GM23248 (cell line): ENCODE measurements around the gene ARSG. TPM values are rescaled to one million over a fixed set of nuclear protein-coding genes. Genes with fewer than 3 reads are reported as not detected.

Experiments used
- DNase-seq: peaks from one replicate; pipeline ENCODE4 v3.0.0-alpha.2; 2015
- H2AFZ ChIP-seq: fragments of 200-600 bp; sonication (generic); 2 replicates; pipeline ENCODE4 v1.6.1; 2016; ENCODE audit warnings: antibody characterized with exemption
- H3F3A ChIP-seq: fragments of 200-600 bp; sonication (generic); 2 replicates; pipeline ENCODE4 v1.6.1; 2016; ENCODE audit warnings: mild to moderate bottlenecking, antibody characterized with exemption, mixed run types; ENCODE audit not compliant: insufficient read depth
- H3K27ac ChIP-seq: fragments of 200-600 bp; sonication (generic); 2 replicates; pipeline ENCODE4 v1.5.1; 2016; ENCODE audit warnings: mild to moderate bottlenecking
- H3K27me3 ChIP-seq: fragments of 200-600 bp; sonication (generic); replicated peaks from 2 replicates; pipeline ENCODE4 v1.6.1; 2016; ENCODE audit warnings: mild to moderate bottlenecking; ENCODE audit not compliant: insufficient read depth
- H3K36me3 ChIP-seq: fragments of 200-600 bp; sonication (generic); 2 replicates; pipeline ENCODE4 v1.6.1; 2016; ENCODE audit warnings: low read depth, mild to moderate bottlenecking
- H3K4me1 ChIP-seq: fragments of 200-600 bp; sonication (generic); 2 replicates; pipeline ENCODE4 v1.6.1; 2016; ENCODE audit warnings: mild to moderate bottlenecking; ENCODE audit not compliant: insufficient read depth
- H3K4me2 ChIP-seq: fragments of 200-600 bp; sonication (generic); one replicate; pipeline ENCODE4 v1.6.1; 2016; ENCODE audit warnings: mild to moderate bottlenecking; ENCODE audit not compliant: unreplicated experiment
- H3K4me3 ChIP-seq: fragments of 200-600 bp; sonication (generic); 2 replicates; pipeline ENCODE4 v1.5.1; 2016; ENCODE audit warnings: mild to moderate bottlenecking
- H3K79me2 ChIP-seq: fragments of 200-600 bp; sonication (generic); 2 replicates; pipeline ENCODE4 v1.6.1; 2016; ENCODE audit warnings: mild to moderate bottlenecking; ENCODE audit not compliant: insufficient read depth
- H3K9ac ChIP-seq: fragments of 200-600 bp; sonication (generic); 2 replicates; pipeline ENCODE4 v1.6.1; 2016; ENCODE audit warnings: mild to moderate bottlenecking
- H3K9me2 ChIP-seq: fragments of 200-600 bp; sonication (generic); 2 replicates; pipeline ENCODE4 v1.6.1; 2016; ENCODE audit warnings: mixed run types, mild to moderate bottlenecking, moderate library complexity; ENCODE audit not compliant: insufficient read depth
- H3K9me3 ChIP-seq: fragments of 200-600 bp; sonication (generic); one replicate; pipeline ENCODE4 v1.6.1; 2017; ENCODE audit warnings: low read depth
- H4K20me1 ChIP-seq: fragments of 200-600 bp; sonication (generic); 2 replicates; pipeline ENCODE4 v1.6.0; 2016; ENCODE audit not compliant: insufficient read depth
- EZH2 ChIP-seq: fragments of 200-600 bp; sonication (generic); IDR thresholded peaks from 2 replicates; pipeline ENCODE4 v1.6.1; 2018; ENCODE audit warnings: antibody characterized with exemption, mild to moderate bottlenecking; ENCODE audit not compliant: insufficient read depth, poor library complexity, severe bottlenecking
- EZH2phosphoT487 ChIP-seq: fragments of 200-600 bp; sonication (generic); IDR thresholded peaks from 2 replicates; pipeline ENCODE4 v1.6.1; 2018; ENCODE audit warnings: antibody characterized with exemption, moderate library complexity, mild to moderate bottlenecking, low read depth; ENCODE audit not compliant: insufficient read depth
- WGBS, 2 experiments: methylation state at CpG; one replicate each; pipeline ENCODE4 v1.1.6; 2015 to 2017; ENCODE audit warnings: low lambda C conversion rate in 2 of 2, low coverage in 1 of 2; ENCODE audit errors: missing lambda C conversion rate in 2 of 2; 5-methylcytosine and 5-hydroxymethylcytosine counted together
- in situ Hi-C: fragments of 300-500 bp; cut with MboI; formaldehyde crosslinking; loops from 2 replicates; pipeline ENCODE4 v1.15.0; 2020
- polyA plus RNA-seq: library from polyadenylated mRNA; unstranded; fragments of >200 nt; fragmentation: Nextera tagmentation; extraction: Ambion mirVana; gene quantifications from 2 replicates; pipeline ENCODE4 v1.2.1, GENCODE V29; 2016
- total RNA-seq: library from RNA; depleted of rRNA; stranded (reverse); fragments of >200 nt; shearing (Covaris generic); gene quantifications from 2 replicates; pipeline ENCODE4 v1.2.3, GENCODE V29; 2014

The ARSG gene
- total and polyA plus RNA-seq, 2 experiments from 2014 or later: 2.8 to 5.6 TPM

DNA sequence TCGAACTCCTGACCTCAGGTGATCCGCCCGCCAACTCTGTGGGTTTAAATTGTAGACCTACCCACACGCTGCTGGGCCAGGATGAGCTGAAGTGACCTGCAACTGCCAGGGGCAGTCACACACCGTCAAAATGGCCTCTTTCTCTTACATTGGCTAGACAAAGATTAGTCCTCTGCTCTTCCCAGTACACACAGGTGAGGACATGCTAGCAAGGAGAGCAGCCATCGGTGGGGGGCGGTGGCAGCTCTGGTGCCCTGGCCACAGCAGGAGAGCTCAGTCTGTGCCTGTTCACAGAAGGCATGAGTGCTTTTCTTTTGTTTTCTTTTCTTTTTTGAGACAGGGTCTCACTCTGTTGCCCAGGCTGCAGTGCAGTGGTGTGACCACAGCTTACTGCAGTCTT is 136.3 kb downstream of the ARSG start:
- no peaks in the 10 kb centered on the region for H3K79me2 ChIP-seq
- TF ChIP-seq EZH2phosphoT487 (no peak), EZH2 (no peak)
- H3K9ac ChIP-seq: no peak overlapping the region
- H3F3A ChIP-seq: no peaks in the 10 kb centered on the region
- no peak overlapping the region for H3K4me2 ChIP-seq
- H3K9me2 ChIP-seq: no peaks in the 10 kb centered on the region
- H3K27me3 ChIP-seq: no peaks in the 10 kb centered on the region
- no peaks in the 10 kb centered on the region for H3K4me1 ChIP-seq
- H3K36me3 ChIP-seq: peaks cover 56% of the 10 kb centered on the region; the same call in 1 of the 2 replicates
- no peaks in the 10 kb centered on the region for H4K20me1 ChIP-seq
- H3K4me3 ChIP-seq: no peak overlapping the region
- H3K27ac ChIP-seq: no peak overlapping the region
- H2AFZ ChIP-seq: no peak overlapping the region
- no peak for DNase-seq
- no peaks in the 10 kb centered on the region for H3K9me3 ChIP-seq
- WGBS, 2 experiments: 86 to 93% methylated on average over 7 of the region's 7 CpGs
- in situ Hi-C loops: loop anchor here (10.0 kb wide), 1 partner anchor 163 kb away; no protein-coding TSS in a partner anchor

- no peak overlapping the region for H3K4me3 ChIP-seq
- no peaks in the 10 kb centered on the region for H3K4me1 ChIP-seq
- H3K36me3 ChIP-seq: peaks cover 62% of the 10 kb centered on the region; the same call in 1 of the 2 replicates
- no peaks in the 10 kb centered on the region for H3K79me2 ChIP-seq
- TF ChIP-seq EZH2 (no peak), EZH2phosphoT487 (no peak)
- DNase-seq: no peak
- H3K9ac ChIP-seq: no peak overlapping the region
- H3K27ac ChIP-seq: no peak overlapping the region
- 86 to 88% methylated on average over 14 of the region's 14 CpGs for WGBS, 2 experiments
- no peak overlapping the region for H3K4me2 ChIP-seq
- no peaks in the 10 kb centered on the region for H3K27me3 ChIP-seq
- in situ Hi-C loops: loop anchor here (10.0 kb wide), 1 partner anchor 164 kb away; no protein-coding TSS in a partner anchor
- H3F3A ChIP-seq: 0 out of 2 replicates have a peak, but pooled peaks cover 5% of the 10 kb centered on the region
- no peaks in the 10 kb centered on the region for H4K20me1 ChIP-seq
- H2AFZ ChIP-seq: no peak overlapping the region
- no peaks in the 10 kb centered on the region for H3K9me3 ChIP-seq
- no peaks in the 10 kb centered on the region for H3K9me2 ChIP-seq
Observed at GRCh38 chr17:68428498-68429172, 137.3 kb downstream of the ARSG start.

GRCh38 chr17:68429881-68430280 is 138.6 kb downstream of the ARSG start:
- H3K9me2 ChIP-seq: no peaks in the 10 kb centered on the region
- no peaks in the 10 kb centered on the region for H3K9me3 ChIP-seq
- H4K20me1 ChIP-seq: no peaks in the 10 kb centered on the region
- H3K4me3 ChIP-seq: no peak overlapping the region
- peaks cover 67% of the 10 kb centered on the region for H3K36me3 ChIP-seq
- no peak overlapping the region for H3K27ac ChIP-seq
- H3K27me3 ChIP-seq: no peaks in the 10 kb centered on the region
- no peak overlapping the region for H3K4me2 ChIP-seq
- 97% methylated on average over 11 of the region's 11 CpGs for WGBS, 2 experiments
- no peak for TF ChIP-seq EZH2phosphoT487
- TF ChIP-seq EZH2: no peak
- in situ Hi-C loops: loop anchor here (10.0 kb wide), 1 partner anchor 165 kb away; no protein-coding TSS in a partner anchor
- H3K79me2 ChIP-seq: no peaks in the 10 kb centered on the region
- no peak for DNase-seq
- H2AFZ ChIP-seq: no peak overlapping the region
- H3K9ac ChIP-seq: no peak overlapping the region
- no peaks in the 10 kb centered on the region for H3K4me1 ChIP-seq
- H3F3A ChIP-seq: 0 out of 2 replicates have a peak, but pooled peaks cover 5% of the 10 kb centered on the region

DNA sequence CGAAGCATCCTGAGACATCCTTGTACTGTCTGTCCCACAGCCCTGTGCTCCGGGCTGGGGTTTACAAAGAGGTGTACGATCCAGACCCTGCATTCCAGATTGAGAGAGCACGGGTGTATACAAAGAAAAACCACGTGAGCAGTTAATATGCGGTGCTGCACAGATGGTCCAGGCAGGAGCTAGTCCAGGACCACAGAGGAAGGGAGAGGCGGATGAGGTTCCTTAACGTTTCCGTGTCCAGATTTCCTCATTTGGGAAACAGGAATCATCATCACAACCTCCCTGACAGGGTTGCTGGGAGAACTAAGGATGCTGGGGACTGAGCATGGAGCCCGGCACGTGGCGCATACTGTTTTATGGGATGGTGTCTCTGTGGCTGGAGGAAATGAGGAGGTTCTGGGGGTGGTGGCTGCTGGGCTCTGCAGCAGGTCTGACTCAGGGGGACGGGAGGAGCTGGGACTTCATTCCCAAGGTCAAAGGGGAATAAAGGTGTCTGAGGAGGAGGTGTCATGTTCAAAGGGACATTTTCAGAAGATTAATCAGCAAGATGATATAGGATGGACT is 139.8 kb downstream of the ARSG start:
- Histone ChIP-seq H3K9me3 (no peaks in the 10 kb centered on the region), H3K79me2 (no peaks in the 10 kb centered on the region), H2AFZ (no peak overlapping the region), H3K36me3 (peaks cover 66% of the 10 kb centered on the region), H4K20me1 (no peaks in the 10 kb centered on the region), H3K27me3 (no peaks in the 10 kb centered on the region), H3K4me3 (no peak overlapping the region), H3K9me2 (no peaks in the 10 kb centered on the region), H3K27ac (no peak overlapping the region), H3K4me1 (peaks cover 5% of the 10 kb centered on the region), H3F3A (0 out of 2 replicates have a peak, but pooled peaks cover 5% of the 10 kb centered on the region), H3K4me2 (no peak overlapping the region), H3K9ac (no peak overlapping the region)
- in situ Hi-C loops: no loop called here
- TF ChIP-seq EZH2phosphoT487 (no peak), EZH2 (no peak)
- 83 to 85% methylated on average over 13 of the region's 13 CpGs for WGBS, 2 experiments
- no peak for DNase-seq
